Stimulated activated CD8-positive, alpha-beta memory T cell treated with anti-CD3 and anti-CD28 coated beads, Interleukin-4, amount 100 ng/mL, for 24 hours (primary cell): ENCODE measurements around the gene FAM90A26.
"Not testable (repeated sequence)": the region's sequence is repeated elsewhere in the genome, so short reads cannot be mapped to it uniquely, and the experiment has no call there.

ENCODE experiments used
- DNase-seq: peaks from one replicate; pipeline ENCODE4 v3.0.0-alpha.2; 2020; ENCODE audit warnings: low read depth

The FAM90A26 gene

DNA sequence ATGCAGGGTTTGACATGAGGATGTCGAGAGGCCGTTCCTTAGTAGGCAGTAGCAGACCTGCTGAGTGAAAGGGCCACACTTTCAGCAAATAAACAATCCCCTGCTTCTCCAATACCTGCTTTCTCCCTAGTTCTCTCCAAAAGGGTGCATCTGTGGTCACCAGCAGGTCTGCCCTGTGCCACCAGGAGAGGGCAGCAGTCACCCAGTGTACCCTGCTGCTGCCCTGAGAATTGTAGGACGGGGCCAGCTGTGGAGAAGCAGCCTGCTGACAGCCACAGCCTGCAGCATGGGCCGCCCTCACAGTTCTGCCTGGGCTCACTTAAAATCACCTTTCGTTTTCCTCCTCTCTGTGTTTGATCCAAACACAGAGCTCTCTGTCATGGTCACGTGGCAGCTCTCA is 11.8 kb upstream of the FAM90A26 start:
- DNase-seq: not testable (repeated sequence)

DNA sequence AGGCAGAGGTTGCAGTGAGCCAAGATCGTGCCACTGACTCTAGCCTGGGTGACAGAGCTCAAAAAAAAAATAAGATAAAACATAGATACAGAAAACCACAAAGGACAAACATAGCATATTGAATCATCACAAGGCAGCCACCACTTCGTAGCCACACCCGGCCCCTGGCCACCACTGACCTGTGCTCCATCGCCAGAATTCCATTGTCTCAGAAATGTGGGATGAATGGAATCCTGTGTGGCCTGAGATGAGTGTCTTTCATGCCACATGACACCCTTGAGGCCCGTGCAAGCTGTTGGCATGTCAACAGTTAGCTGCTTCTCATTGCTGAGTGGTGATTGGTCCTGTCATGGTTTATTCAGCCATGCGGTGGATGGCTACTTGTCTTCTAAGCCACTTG is 10.2 kb upstream of the FAM90A26 start:
- not testable (repeated sequence) for DNase-seq

DNA sequence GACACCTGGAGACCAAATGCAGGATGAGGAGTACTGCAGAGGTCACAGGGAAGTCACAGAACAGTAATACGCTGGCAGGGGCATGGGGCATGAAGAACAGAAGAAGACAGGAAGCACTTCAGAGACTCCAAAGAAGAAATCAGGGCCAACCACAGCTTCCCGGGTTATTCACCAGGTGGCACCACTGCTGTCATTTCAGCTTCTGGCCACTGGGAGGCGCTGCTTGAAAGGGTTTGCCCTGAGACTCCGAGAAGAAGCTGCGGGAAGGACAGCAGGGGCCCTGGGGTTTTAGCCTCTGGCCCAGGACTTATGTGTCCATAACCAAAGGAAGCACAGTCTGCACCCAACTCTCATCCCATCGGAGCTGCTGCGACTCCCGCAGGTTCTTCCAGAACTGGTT is 4.2 kb upstream of the FAM90A26 start:
- DNase-seq: not testable (repeated sequence)

DNA sequence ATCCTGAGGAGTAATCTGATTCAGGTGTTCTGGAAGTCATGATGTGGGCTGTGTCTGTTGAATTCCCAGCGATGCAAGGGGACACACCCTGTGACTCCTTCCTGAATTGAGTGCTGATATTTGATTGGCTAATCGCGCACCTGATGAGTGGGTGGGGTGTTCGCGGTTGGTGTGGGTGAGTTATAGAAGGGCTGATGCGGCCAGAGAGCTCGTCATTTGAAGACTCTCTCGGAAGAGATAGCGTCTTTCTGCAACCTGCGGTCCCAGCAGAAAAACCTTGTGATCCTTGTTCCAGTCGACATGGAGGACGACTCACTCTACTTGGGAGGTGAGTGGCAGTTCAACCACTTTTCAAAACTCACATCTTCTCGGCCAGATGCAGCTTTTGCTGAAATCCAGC is 40.1 kb downstream of the FAM90A26 start, which contains the start of gene USP17L10:
Gene USP17L10 (plus strand): TSS at position 301 of the 400 bp plus-strand sequence. CDS start 0 bp downstream, at position 301.
- DNase-seq: not testable (repeated sequence)

DNA sequence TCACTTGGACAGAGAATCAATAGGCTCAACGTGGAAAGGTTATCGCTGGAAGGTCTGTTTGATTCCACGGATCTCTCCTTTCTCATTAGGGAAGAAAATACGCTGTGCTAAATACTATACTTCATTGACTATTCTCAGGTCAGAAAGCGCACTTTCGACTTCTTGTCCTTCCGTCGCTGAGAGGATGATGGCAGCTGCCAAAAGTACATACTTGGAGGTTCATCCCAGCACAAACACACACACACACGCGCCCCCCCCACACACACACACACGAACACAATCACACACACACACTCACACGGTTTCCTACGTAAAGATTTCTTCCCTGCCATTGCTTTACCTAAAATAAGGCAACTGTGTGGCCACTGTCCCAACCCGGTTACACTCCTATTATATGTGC is 44.5 kb downstream of the FAM90A26 start:
- DNase-seq: not testable (repeated sequence)

DNA sequence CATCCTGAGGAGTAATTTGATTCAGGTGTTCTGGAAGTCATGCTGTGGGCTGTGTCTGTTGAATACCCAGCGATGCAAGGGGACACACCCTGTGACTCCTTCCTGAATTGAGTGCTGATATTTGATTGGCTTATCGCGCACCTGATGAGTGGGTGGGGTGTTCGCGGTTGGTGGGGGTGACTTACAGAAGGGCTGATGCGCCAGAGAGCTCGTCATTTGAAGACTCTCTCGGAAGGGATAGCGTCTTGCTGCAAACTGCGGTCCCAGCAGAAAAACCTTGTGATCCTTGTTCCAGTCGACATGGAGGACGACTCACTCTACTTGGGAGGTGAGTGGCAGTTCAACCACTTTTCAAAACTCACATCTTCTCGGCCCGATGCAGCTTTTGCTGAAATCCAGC is 44.9 kb downstream of the FAM90A26 start, which contains the start of gene USP17L11:
Gene USP17L11 (plus strand): TSS at position 301 of the 400 bp plus-strand sequence. CDS start 0 bp downstream, at position 301.
- DNase-seq: not testable (repeated sequence)

DNA sequence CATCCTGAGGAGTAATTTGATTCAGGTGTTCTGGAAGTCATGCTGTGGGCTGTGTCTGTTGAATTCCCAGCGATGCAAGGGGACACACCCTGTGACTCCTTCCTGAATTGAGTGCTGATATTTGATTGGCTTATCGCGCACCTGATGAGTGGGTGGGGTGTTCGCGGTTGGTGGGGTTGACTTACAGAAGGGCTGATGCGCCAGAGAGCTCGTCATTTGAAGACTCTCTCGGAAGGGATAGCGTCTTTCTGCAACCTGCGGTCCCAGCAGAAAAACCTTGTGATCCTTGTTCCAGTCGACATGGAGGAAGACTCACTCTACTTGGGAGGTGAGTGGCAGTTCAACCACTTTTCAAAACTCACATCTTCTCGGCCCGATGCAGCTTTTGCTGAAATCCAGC is 49.6 kb downstream of the FAM90A26 start, which contains the start of gene USP17L12:
Gene USP17L12 (plus strand): TSS at position 301 of the 400 bp plus-strand sequence. CDS start 0 bp downstream, at position 301.
- not testable (repeated sequence) for DNase-seq

DNA sequence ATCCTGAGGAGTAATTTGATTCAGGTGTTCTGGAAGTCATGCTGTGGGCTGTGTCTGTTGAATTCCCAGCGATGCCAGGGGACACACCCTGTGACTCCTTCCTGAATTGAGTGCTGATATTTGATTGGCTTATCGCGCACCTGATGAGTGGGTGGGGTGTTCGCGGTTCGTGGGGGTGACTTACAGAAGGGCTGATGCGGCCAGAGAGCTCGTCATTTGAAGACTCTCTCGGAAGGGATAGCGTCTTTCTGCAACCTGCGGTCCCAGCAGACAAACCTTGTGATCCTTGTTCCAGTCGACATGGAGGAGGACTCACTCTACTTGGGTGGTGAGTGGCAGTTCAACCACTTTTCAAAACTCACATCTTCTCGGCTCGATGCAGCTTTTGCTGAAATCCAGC is 54.4 kb downstream of the FAM90A26 start, which contains the start of gene USP17L13:
Gene USP17L13 (plus strand): TSS at position 301 of the 400 bp plus-strand sequence. CDS start 0 bp downstream, at position 301.
- DNase-seq: not testable (repeated sequence)
